Measurements from ENCODE around the gene CHAD. TPM values are rescaled to one million over a fixed set of nuclear protein-coding genes. Genes with fewer than 3 reads are reported as not detected.
A peak's percentile ranks its signal among the peaks of the same experiment; 100 is the strongest.

Gene CHAD
- total and polyA plus RNA-seq, 3 donors from 2014 or later: 0.79 to 2.9 (median 0.81) TPM

GRCh38 chr17:50426814-50427787 lies 41.6 kb downstream of the CHAD start:
- peak overlapping the region; percentile 73 to 82 for H3K27ac ChIP-seq
- peak overlapping the region; percentile 56 to 72 for H3K4me3 ChIP-seq
- no peaks in the 10 kb centered on the region for H3K27me3 ChIP-seq
- H3K9me3 ChIP-seq: no peaks in the 10 kb centered on the region
- TF ChIP-seq CTCF (IDR thresholded peaks at IDR 0.05): no peak
- no peak for TF ChIP-seq POLR2A (IDR thresholded peaks at IDR 0.05)
- no peaks in the 10 kb centered on the region for H3K36me3 ChIP-seq (ENCODE audit: low read depth, missing control alignments)
- peaks cover 25% of the 10 kb centered on the region for H3K4me1 ChIP-seq
- intact Hi-C loops (cut with DNase I; ENCODE audit: low total_unique reads): no loop called here
- 6 to 14% methylated on average over 4 of the region's 4 CpGs for WGBS, 2 donors
- peak; percentile 60 for DNase-seq

- Histone ChIP-seq H3K27me3 (no peaks in the 10 kb centered on the region), H3K36me3 (ENCODE audit: low read depth, missing control alignments) (no peaks in the 10 kb centered on the region), H3K4me1 (peaks cover 25% of the 10 kb centered on the region), H3K27ac (peak overlapping the region; percentile 73 to 82), H3K9me3 (no peaks in the 10 kb centered on the region), H3K4me3 (peak overlapping the region; percentile 56 to 72)
- DNase-seq: no peak
- TF ChIP-seq POLR2A (IDR thresholded peaks at IDR 0.05) (no peak), CTCF (IDR thresholded peaks at IDR 0.05) (no peak)
- intact Hi-C loops (cut with DNase I; ENCODE audit: low total_unique reads): no loop called here
- WGBS, 2 donors: 0% methylated on average over 2 to 7 of the region's 7 CpGs
These were observed 42.3 kb downstream of the CHAD start for GRCh38 chr17:50426472-50426782.

- Histone ChIP-seq H3K4me3 (peak within 1 kb of the TSS; percentile 56 to 72), H3K9me3 (no peaks in the 10 kb centered on the region), H3K36me3 (ENCODE audit: low read depth, missing control alignments) (no peaks in the 10 kb centered on the region), H3K27ac (peak within 1 kb of the TSS; percentile 73 to 82), H3K4me1 (peaks cover 25% of the 10 kb centered on the region), H3K27me3 (no peaks in the 10 kb centered on the region)
- TF ChIP-seq CTCF (IDR thresholded peaks at IDR 0.05) (no peak), POLR2A (IDR thresholded peaks at IDR 0.05) (no peak)
- DNase-seq: peak; percentile 79
- intact Hi-C loops (cut with DNase I; ENCODE audit: low total_unique reads): no loop called here
- 0 to 1% methylated on average over 20 to 60 of the region's 70 CpGs for WGBS, 2 donors
These were observed 42.8 kb downstream of the CHAD start, which contains the start of gene ACSF2 for GRCh38 chr17:50425682-50426471. TSS of gene ACSF2 (plus strand) at chr17:50426218. CDS start at chr17:50426262, 44 bp downstream.

GRCh38 chr17:50424996-50425681 lies 43.5 kb downstream of the CHAD start:
- Histone ChIP-seq H3K27ac (peak overlapping the region; percentile 73 to 82), H3K36me3 (ENCODE audit: low read depth, missing control alignments) (no peaks in the 10 kb centered on the region), H3K4me1 (peaks cover 25% of the 10 kb centered on the region), H3K27me3 (no peaks in the 10 kb centered on the region), H3K4me3 (peak overlapping the region; percentile 56 to 72), H3K9me3 (no peaks in the 10 kb centered on the region)
- no peak for TF ChIP-seq POLR2A (IDR thresholded peaks at IDR 0.05)
- no peak for TF ChIP-seq CTCF (IDR thresholded peaks at IDR 0.05)
- no peak for DNase-seq
- 61 to 78% methylated on average over 4 to 8 of the region's 8 CpGs for WGBS, 2 donors
- intact Hi-C loops (cut with DNase I; ENCODE audit: low total_unique reads): no loop called here

All from testis (tissue), 3 donors.